ENCODE measurements around the gene MNDA. TPM values are rescaled to one million over a fixed set of nuclear protein-coding genes. Genes with fewer than 3 reads are reported as not detected.

Gene MNDA
- not detected in 2 replicates for total RNA-seq

GRCh38 chr1:158830904-158831507, at the start of gene MNDA:
Gene MNDA, plus strand, starts transcription at chr1:158831351. Its CDS starts 10,803 bp downstream, at chr1:158842154.

Other genes starting within 250 kb of the MNDA start
- not detected in 2 replicates for gene OR10Z1, start 226.1 kb upstream of the MNDA start, total RNA-seq
- gene SPTA1, start 144.6 kb upstream of the MNDA start, total RNA-seq: 0.52 TPM in 1 of 2 replicates, not detected in the other
- not detected in 2 replicates for gene OR6K2, start 130.7 kb upstream of the MNDA start, total RNA-seq
- gene OR6K3, start 110.6 kb upstream of the MNDA start, total RNA-seq: not detected in 2 replicates
- gene OR6K6, start 76.6 kb upstream of the MNDA start, total RNA-seq: not detected in 2 replicates
- not detected in 2 replicates for gene OR6N1, start 59.2 kb upstream of the MNDA start, total RNA-seq
- not detected in 2 replicates for gene OR6N2, start 50.1 kb upstream of the MNDA start, total RNA-seq
- not detected in 2 replicates for gene PYHIN1, start 100.2 kb downstream of the MNDA start, total RNA-seq
- 59.8 and 86.8 TPM in 2 replicates for gene IFI16, start 178.6 kb downstream of the MNDA start, total RNA-seq
- gene AIM2, start 245.4 kb downstream of the MNDA start, total RNA-seq: not detected in 2 replicates